KMS-11 (cell line): ENCODE results near the gene VPS45.
"Not testable (repeated sequence)": the region's sequence is repeated elsewhere in the genome, so short reads cannot be mapped to it uniquely, and the experiment has no call there.

Experiments
- H2AFZ ChIP-seq: fragments of 200-600 bp; sonication (generic); 2 replicates; pipeline ENCODE4 v1.6.1; 2016; ENCODE audit warnings: antibody characterized with exemption, mixed run types, low read depth
- H3K27ac ChIP-seq: fragments of 200-600 bp; sonication (generic); 2 replicates; pipeline ENCODE4 v1.6.1; 2016; ENCODE audit warnings: mild to moderate bottlenecking, mixed run types
- H3K27me3 ChIP-seq: fragments of 200-600 bp; sonication (generic); 2 replicates; pipeline ENCODE4 v1.6.1; 2017; ENCODE audit warnings: mild to moderate bottlenecking, low read depth, mixed run types, moderate library complexity; ENCODE audit not compliant: insufficient read depth
- H3K36me3 ChIP-seq: fragments of 200-600 bp; sonication (generic); 2 replicates; pipeline ENCODE4 v1.6.1; 2017; ENCODE audit warnings: mild to moderate bottlenecking, mixed run types; ENCODE audit not compliant: insufficient read depth
- H3K4me1 ChIP-seq: fragments of 200-600 bp; sonication (generic); 2 replicates; pipeline ENCODE4 v1.6.1; 2016; ENCODE audit warnings: mild to moderate bottlenecking, low read depth, mixed run types; ENCODE audit not compliant: poor library complexity, severe bottlenecking
- H3K4me2 ChIP-seq: fragments of 200-600 bp; sonication (generic); 2 replicates; pipeline ENCODE4 v1.7.0; 2016; ENCODE audit warnings: mild to moderate bottlenecking, mixed run types
- H3K4me3 ChIP-seq: fragments of 200-600 bp; sonication (generic); IDR thresholded peaks from 2 replicates; pipeline ENCODE4 v1.6.1; 2017; ENCODE audit warnings: low read depth, low read length, mixed read lengths; ENCODE audit not compliant: insufficient read depth
- H3K79me2 ChIP-seq: fragments of 200-600 bp; sonication (generic); 2 replicates; pipeline ENCODE4 v1.6.1; 2016; ENCODE audit warnings: low read depth, mixed run types; ENCODE audit not compliant: insufficient read depth
- H3K9ac ChIP-seq: fragments of 200-600 bp; sonication (generic); 2 replicates; pipeline ENCODE4 v1.6.1; 2016; ENCODE audit warnings: mild to moderate bottlenecking, mixed run types
- H4K20me1 ChIP-seq: fragments of 200-600 bp; sonication (generic); 2 replicates; pipeline ENCODE4 v1.6.1; 2016; ENCODE audit warnings: mild to moderate bottlenecking, mixed run types; ENCODE audit not compliant: insufficient read depth
- TF ChIP-seq, protein P1 (sequence below): fragments of 200-600 bp; sonication (generic); conservative IDR thresholded peaks from 2 replicates; pipeline ENCODE4 v1.6.1; 2017; ENCODE audit warnings: low read depth, mild to moderate bottlenecking, antibody characterized with exemption, low read length, moderate library complexity, mixed read lengths

Gene VPS45

GRCh38 chr1:150049926-150050325 is 17.6 kb upstream of the VPS45 start:
- H3K9ac ChIP-seq: no peak overlapping the region
- H3K4me2 ChIP-seq: no peak overlapping the region
- no peak overlapping the region for H2AFZ ChIP-seq
- TF ChIP-seq, protein P1, sequence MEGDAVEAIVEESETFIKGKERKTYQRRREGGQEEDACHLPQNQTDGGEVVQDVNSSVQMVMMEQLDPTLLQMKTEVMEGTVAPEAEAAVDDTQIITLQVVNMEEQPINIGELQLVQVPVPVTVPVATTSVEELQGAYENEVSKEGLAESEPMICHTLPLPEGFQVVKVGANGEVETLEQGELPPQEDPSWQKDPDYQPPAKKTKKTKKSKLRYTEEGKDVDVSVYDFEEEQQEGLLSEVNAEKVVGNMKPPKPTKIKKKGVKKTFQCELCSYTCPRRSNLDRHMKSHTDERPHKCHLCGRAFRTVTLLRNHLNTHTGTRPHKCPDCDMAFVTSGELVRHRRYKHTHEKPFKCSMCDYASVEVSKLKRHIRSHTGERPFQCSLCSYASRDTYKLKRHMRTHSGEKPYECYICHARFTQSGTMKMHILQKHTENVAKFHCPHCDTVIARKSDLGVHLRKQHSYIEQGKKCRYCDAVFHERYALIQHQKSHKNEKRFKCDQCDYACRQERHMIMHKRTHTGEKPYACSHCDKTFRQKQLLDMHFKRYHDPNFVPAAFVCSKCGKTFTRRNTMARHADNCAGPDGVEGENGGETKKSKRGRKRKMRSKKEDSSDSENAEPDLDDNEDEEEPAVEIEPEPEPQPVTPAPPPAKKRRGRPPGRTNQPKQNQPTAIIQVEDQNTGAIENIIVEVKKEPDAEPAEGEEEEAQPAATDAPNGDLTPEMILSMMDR: no peak
- no peak overlapping the region for H3K27ac ChIP-seq
- peaks cover 15% of the 10 kb centered on the region for H3K4me1 ChIP-seq
- H3K27me3 ChIP-seq: no peaks in the 10 kb centered on the region
- H4K20me1 ChIP-seq: no peaks in the 10 kb centered on the region
- no peaks in the 10 kb centered on the region for H3K79me2 ChIP-seq
- no peaks in the 10 kb centered on the region for H3K36me3 ChIP-seq
- H3K4me3 ChIP-seq: no peak overlapping the region

- H3K4me3 ChIP-seq: no peak overlapping the region
- TF ChIP-seq, protein P1: no peak; the same call in 1 of the 2 replicates
- peak overlapping the region; percentile 5; the same call in 1 of the 2 replicates for H3K4me2 ChIP-seq
- no peaks in the 10 kb centered on the region for H3K79me2 ChIP-seq
- no peaks in the 10 kb centered on the region for H3K27me3 ChIP-seq
- no peaks in the 10 kb centered on the region for H4K20me1 ChIP-seq
- H3K36me3 ChIP-seq: no peaks in the 10 kb centered on the region
- no peak overlapping the region for H3K9ac ChIP-seq
- peaks cover 15% of the 10 kb centered on the region for H3K4me1 ChIP-seq
- no peak overlapping the region for H3K27ac ChIP-seq
- H2AFZ ChIP-seq: peak overlapping the region; percentile 11; the same call in 1 of the 2 replicates
Measured at GRCh38 chr1:150051089-150051373, 16.5 kb upstream of the VPS45 start.

- H4K20me1 ChIP-seq, H3K9ac ChIP-seq, H3K79me2 ChIP-seq, H3K27me3 ChIP-seq, H3K36me3 ChIP-seq, H3K4me2 ChIP-seq, H3K27ac ChIP-seq, H2AFZ ChIP-seq, H3K4me3 ChIP-seq: not testable (repeated sequence)
- H3K4me1 ChIP-seq: peaks cover 15% of the 10 kb centered on the region
Measured at GRCh38 chr1:150051905-150052412, 15.6 kb upstream of the VPS45 start.

- no peak overlapping the region for H3K4me2 ChIP-seq
- H3K79me2 ChIP-seq: no peaks in the 10 kb centered on the region
- H4K20me1 ChIP-seq: no peaks in the 10 kb centered on the region
- H2AFZ ChIP-seq: no peak overlapping the region
- H3K27ac ChIP-seq: no peak overlapping the region
- H3K4me1 ChIP-seq: peaks cover 15% of the 10 kb centered on the region
- H3K36me3 ChIP-seq: no peaks in the 10 kb centered on the region
- no peak overlapping the region for H3K9ac ChIP-seq
- no peaks in the 10 kb centered on the region for H3K27me3 ChIP-seq
- TF ChIP-seq, protein P1: no peak
- no peak overlapping the region for H3K4me3 ChIP-seq
Measured at GRCh38 chr1:150053926-150054325, 13.7 kb upstream of the VPS45 start.

- not testable (repeated sequence) for H3K27ac ChIP-seq, H4K20me1 ChIP-seq, H3K36me3 ChIP-seq, H3K4me3 ChIP-seq, H2AFZ ChIP-seq, H3K4me2 ChIP-seq, H3K9ac ChIP-seq, H3K79me2 ChIP-seq, H3K27me3 ChIP-seq
- peaks cover 12% of the 10 kb centered on the region for H3K4me1 ChIP-seq
Measured at GRCh38 chr1:150055507-150055906, 12.1 kb upstream of the VPS45 start.
